GM18520 (cell line): Measurements from ENCODE around the gene RANBP2.
A peak's percentile ranks its signal among the peaks of the same experiment; 100 is the strongest.

Experiments used
- ATAC-seq: cut with Tn5 transposase; IDR thresholded peaks from one replicate; pipeline ENCODE4 v1.9.1; 2021; ENCODE audit not compliant: unreplicated experiment

The RANBP2 gene

DNA sequence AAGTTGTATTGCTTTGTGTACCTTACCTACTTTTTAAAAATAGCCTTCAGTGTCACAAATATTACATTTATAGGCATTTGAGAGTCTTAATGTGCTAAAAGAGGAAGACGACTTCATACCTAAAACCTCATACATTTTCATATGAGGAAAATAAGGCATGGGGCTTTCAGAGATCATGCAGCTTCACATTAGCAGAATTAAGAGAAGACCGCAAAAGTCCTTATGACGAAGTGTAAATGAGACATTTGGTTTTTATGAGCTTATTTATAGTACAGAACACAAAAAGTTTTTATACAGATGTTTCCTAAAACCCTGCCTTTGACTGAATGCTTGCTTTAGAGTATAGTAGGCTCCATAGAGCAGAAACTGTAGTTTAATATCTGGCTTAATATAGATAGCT lies 57.2 kb downstream of the RANBP2 start:
- peak; percentile 85 for ATAC-seq

DNA sequence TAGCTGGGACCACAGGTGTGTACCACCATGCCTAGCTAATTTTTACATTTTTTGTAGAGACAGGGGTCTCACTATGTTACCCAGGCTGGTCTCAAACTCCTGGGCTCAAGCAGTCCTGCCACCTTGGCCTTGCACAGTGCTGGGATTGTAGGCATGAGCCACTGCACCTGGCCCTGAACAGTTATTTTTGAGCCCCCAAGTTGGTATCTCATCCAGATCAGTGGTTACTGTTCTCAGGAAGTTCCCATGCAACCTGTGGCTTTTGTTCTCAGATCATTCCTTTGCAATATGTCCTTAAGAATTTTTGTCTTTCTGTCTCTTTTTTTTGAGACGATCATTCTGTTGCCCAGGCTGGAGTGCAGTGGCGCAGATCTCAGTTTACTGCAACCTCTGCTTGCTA lies 59.6 kb downstream of the RANBP2 start:
- no peak for ATAC-seq

DNA sequence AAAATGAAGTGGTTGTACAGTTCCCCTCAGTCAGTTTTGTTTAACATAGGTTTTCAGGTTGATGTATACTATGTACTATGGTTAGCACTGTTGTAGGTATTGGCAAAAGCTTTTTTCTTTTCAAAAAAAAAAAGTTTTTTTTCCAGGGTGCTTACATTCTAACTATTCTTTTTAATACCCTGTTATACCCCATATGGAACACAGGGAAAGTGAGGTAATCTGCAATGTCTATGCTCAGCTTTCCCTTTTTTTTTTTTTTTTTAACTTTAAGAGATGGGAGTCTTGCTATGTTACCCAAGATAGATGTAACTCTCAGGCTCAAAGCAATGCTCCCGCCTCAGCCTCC lies 66.7 kb downstream of the RANBP2 start:
- ATAC-seq = no peak

DNA sequence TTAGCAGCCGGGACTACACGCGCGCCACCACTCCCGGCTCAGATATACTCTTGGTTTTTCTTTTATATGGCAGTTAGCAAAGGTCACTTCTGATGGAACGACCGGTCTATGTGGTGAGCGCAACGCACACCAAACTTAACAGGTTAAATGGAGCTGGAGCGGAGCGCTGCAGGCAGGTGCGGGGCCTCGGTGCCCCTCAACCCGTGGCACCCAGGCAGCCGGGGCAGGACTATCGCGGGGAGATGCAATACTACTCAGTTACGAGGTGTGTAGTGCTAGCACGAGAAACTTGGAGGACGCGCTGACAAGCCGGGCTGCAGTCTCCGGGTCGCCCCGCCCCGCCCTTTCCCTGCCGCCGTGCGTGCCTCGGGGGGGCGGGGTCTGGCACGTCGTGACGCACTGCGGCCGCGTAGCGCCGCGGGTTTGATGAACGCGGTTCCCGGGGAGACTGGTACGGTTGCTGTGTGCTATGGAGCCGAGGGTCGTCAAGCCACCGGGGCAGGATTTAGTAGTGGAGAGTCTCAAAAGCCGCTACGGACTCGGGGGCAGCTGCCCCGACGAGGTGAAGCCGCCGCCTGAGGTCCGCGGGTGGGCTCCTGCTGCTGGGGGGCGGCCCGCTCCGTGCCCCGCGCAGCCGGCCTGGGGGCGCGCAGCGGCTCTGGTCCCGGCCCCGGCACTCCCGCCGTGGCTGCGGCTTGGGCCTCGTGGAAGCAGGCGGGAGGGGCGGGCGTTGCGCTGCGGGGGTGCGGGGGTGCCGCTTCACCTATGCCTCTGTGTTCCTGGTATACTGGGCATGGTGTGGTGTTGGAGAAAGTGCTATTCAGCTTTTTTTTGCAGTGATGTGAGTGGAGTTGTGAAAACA lies 67.3 kb downstream of the RANBP2 start, which contains the start of gene CCDC138:
CCDC138 (plus strand) TSS at position 418 of the 862 bp plus-strand sequence; CDS start at position 470, 52 bp downstream.
- ATAC-seq = peak; percentile 88

- ATAC-seq = no peak
Observed at GRCh38 chr2:108787216-108787541, 67.9 kb downstream of the RANBP2 start.

DNA sequence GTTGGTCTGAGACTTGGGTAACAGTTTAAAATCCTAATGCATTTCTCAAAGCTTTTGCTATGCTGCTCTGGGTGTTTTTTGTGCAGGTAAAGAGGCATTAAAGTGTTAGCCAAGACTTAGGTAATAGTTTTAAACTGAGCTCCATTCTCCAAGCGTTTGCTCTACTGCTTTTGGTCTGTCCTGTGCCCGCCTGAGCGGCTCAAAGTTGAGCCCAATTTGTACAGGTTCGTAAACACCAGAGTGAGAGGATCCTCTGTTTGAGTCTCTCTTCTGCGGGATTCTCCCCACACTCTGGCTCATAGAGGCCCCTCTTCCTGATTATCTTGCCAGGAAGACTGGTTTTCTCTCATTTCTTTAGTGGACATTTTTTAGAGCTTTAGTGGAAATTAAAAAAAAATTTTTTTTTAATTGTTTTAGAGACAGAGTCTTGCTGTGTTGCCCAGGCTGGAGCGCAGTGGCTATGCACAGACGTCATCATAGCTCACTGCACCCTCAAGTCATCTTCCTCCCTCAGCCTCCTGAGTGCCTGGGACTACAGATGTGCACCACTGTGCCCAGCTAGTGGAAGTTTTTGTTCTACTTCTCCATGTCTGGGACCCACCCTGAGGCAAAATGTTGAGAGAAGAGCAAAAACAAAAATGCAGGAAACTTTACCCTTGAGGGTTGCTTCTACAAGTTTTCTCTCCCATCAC lies 83.9 kb downstream of the RANBP2 start:
- ATAC-seq = no peak

GRCh38 chr2:108805032-108805431 lies 85.8 kb downstream of the RANBP2 start:
- no peak for ATAC-seq

DNA sequence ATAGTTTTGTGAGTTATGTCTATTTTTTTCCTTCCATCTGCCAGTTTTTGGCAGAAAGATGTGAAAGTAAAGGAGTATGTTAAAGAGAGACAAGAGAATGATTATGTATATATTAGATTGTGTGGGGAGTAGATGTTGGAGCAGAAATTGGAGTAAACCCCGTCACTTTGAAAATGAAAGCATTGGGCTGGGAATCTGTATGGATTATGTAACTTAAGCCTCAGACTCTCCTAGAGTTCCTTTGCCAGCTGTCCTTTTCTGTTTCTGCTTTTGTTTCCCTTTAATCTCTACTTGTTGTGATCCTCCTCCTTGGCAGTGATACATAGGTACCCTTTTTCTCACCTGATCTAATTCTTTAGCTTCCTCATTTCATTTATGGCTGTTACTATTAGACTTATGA lies 86.5 kb downstream of the RANBP2 start:
- no peak for ATAC-seq

DNA sequence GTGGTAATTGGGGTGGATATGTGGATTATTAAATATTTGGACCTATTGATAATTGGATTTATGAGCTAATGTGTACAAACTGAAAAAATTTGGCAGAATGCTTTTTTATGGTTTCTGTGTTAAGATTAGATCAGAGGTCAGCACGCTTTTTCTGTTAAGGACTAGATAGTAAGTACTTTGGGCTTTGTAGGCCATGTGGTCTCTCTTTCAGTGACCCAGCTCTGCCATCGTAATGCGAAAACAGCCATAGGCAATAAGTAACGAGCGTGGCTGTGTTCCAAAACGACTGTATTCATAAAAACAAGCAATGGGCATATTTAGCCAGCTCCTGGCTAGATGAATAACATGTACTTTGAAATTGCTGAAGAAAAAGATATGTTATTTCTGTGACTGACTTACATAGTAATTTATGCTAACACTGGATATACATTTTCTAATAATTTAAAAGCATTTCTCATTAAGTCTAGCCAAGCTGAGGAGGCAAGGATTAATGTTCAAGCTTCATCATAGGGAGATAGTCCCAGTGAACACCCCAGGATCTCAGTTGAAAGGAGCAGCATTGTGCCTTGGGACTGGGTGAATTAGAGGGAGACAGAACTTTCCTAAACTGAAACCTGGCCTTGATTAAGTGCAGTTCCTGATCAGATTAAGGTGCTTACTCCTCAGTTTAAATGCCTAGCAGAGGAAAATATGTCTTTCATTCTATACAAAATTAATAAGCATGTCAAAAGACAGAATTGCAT lies 87.3 kb downstream of the RANBP2 start:
- no peak for ATAC-seq

DNA sequence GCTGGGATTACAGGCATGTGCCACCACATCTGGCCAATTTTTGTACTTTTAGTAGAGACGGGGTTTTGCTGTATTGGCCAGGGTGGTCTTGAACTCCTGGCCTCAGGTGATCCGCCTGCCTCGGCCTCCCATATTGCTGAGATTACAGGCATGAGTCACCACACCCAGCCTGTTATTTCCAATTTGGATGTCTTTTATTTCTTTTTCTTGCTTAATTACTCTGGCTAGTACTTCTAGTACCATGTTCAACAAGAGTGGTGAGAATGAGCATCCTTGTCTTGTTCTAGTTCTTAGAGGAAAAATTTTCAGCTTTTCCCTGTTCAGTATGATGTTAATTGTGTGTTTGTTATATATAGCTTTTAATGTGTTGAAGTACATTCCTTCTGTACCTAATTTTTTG lies 90.7 kb downstream of the RANBP2 start:
- no peak for ATAC-seq

DNA sequence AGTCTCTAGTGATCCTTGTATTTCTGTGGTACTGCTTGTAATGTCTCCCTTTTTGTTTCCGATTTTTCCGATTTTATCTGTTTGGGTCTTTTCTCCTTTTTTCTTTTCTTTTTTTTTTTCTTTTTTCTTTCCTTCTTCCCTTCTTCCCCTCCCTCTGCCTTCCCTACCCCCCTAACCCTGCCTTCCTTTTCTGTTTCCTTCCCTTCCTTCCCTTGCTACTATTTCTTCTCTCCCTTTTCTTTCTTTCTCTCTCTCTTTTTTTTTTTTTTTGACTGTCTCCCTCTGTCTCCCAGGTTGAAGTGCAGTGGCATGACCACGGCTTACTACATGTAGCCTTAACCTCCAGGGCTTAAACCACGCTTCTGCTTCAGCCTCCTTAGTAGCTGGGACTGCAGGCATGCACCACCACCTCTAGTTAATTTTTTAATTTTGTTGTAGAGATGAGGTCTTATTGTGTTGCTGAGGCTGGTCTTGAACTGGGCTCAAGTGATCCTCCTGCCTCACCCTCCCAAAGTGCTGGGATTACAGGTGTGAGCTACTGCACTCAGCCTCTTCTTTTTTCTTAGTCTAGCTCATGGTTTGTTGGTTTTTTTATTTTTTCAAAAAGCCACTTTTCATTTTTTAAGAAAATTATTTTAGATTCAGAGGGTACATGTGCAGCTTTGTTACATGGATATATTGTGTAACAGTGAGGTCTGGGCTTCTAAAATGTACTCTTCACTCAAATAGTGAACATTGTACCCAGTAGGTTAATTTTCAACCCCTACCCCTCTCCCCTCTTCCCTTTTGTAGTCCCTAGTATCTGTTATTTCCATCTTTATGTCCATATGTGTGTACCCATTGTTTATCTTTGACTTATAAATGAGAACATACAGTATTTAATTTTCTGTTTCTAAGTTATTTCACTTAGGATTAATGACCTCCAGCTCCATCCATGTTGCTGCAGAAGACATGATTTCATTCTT lies 92.0 kb downstream of the RANBP2 start:
- ATAC-seq = no peak

DNA sequence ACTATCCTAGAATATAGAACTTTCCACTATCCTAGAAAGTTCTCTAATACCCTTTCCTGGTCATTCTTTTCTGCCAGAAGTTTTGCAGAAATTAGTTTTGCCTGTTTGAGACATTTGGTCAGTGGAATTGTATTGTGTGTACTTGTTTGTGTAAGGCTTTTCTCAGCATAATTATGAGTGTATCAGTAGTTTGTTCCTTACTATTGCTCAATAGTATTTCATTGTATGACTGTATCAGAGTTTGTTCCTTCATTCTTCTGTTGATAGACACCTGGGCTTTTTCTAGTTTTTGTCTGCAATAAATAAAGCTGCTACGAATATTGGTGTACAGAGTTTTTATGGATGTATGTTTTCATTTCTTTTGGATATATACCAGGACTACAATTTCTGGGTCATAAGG lies 94.5 kb downstream of the RANBP2 start:
- ATAC-seq = no peak

GRCh38 chr2:108820482-108820881 lies 101.2 kb downstream of the RANBP2 start:
- ATAC-seq = no peak

DNA sequence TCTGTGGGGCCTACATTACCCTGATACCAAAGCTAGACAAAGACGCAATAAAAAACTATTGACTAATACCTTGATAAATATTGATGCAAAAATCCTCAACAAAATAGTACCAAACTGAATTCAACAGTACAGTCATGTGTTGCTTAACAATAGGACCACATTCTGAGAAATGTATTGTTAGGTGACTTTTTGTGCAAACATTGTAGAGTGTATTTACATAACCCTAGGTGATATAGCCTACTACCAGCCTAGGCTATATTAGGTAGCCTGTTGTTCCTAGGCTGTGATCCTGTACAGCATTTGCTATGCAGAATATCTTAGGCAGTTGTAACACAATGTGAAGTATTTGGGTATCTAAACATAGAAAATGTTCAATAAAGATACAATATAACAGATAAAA lies 104.0 kb downstream of the RANBP2 start:
- no peak for ATAC-seq

GRCh38 chr2:108824316-108825070 lies 105.2 kb downstream of the RANBP2 start:
- no peak for ATAC-seq

- no peak for ATAC-seq
Observed at GRCh38 chr2:108825254-108825653, 106.0 kb downstream of the RANBP2 start.

- no peak for ATAC-seq
Observed at GRCh38 chr2:108825736-108826135, 106.5 kb downstream of the RANBP2 start.

DNA sequence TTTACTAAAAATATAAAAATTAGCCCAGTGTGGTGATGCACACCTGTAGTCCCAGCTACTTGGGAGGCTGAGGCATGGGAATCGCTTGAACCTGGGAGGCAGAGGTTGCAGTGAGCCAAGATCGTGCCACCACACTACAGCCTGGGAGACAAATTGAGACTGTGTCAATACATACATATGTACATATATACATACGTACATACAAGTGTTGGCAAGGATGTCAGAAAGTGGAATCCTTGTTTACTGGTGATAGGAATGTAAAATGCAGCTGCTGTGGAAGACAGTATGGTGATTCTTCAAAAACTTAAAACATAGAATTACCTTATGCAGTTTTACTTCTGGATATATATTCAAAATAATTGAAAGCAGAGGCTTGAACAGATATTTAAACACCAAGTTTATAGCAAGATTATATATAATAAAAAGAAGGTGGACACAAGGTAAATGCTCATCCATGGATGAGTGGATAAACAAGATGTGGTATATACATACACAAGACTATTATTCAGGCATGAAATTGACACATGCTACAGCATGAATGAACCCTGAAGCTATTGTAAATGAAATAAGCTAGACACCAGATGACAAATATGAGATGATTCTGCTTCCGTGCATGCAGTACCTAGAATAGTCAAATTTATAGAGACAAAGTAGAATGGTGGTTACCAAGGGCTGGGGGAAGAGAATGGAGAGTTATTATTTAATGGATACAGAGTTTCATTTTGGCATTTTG lies 110.5 kb downstream of the RANBP2 start:
- ATAC-seq = no peak

- ATAC-seq = no peak
Observed at GRCh38 chr2:108833219-108833618, 113.9 kb downstream of the RANBP2 start.
